HG02571 (cell line): ENCODE data around the gene UBE2I.
"Not testable (repeated sequence)": the region's sequence is repeated elsewhere in the genome, so short reads cannot be mapped to it uniquely, and the experiment has no call there.

Experiments used
- ATAC-seq: cut with Tn5 transposase; IDR thresholded peaks from one replicate; pipeline ENCODE4 v1.9.1; 2021; ENCODE audit warnings: mild to moderate bottlenecking, moderate library complexity; ENCODE audit not compliant: unreplicated experiment

UBE2I gene

GRCh38 chr16:1308977-1309885 lies at the start of gene UBE2I:
UBE2I (plus strand) TSS chr16:1309636; CDS start chr16:1314031, 4,395 bp downstream.
- ATAC-seq: peak; percentile 52

- no peak for ATAC-seq
These were observed 49.7 kb upstream of the UBE2I start for GRCh38 chr16:1259760-1260068.

- ATAC-seq: no peak
These were observed 49.2 kb upstream of the UBE2I start for GRCh38 chr16:1260101-1260680.

- no peak for ATAC-seq
These were observed 48.1 kb upstream of the UBE2I start for GRCh38 chr16:1261131-1261892.

GRCh38 chr16:1262210-1262845 lies 47.1 kb upstream of the UBE2I start:
- no peak for ATAC-seq

GRCh38 chr16:1262846-1263221 lies 46.6 kb upstream of the UBE2I start:
- no peak for ATAC-seq

GRCh38 chr16:1263591-1264344 lies 45.7 kb upstream of the UBE2I start:
- ATAC-seq: no peak

GRCh38 chr16:1264345-1265089 lies 44.9 kb upstream of the UBE2I start:
- ATAC-seq: no peak

GRCh38 chr16:1265090-1265630 lies 44.3 kb upstream of the UBE2I start:
- ATAC-seq: no peak

GRCh38 chr16:1265826-1266225 lies 43.6 kb upstream of the UBE2I start:
- ATAC-seq: no peak

GRCh38 chr16:1269418-1269817 lies 40.0 kb upstream of the UBE2I start:
- ATAC-seq: not testable (repeated sequence)

- no peak for ATAC-seq
These were observed 38.1 kb upstream of the UBE2I start for GRCh38 chr16:1271380-1271723.

GRCh38 chr16:1271724-1272413 lies 37.6 kb upstream of the UBE2I start:
- not testable (repeated sequence) for ATAC-seq

- no peak for ATAC-seq
These were observed 36.8 kb upstream of the UBE2I start for GRCh38 chr16:1272453-1273198.

- no peak for ATAC-seq
These were observed 35.6 kb upstream of the UBE2I start for GRCh38 chr16:1273816-1274215.

GRCh38 chr16:1274767-1275166 lies 34.7 kb upstream of the UBE2I start:
- ATAC-seq: no peak

- ATAC-seq: no peak
These were observed 33.5 kb upstream of the UBE2I start for GRCh38 chr16:1275791-1276579.

- ATAC-seq: no peak
These were observed 32.9 kb upstream of the UBE2I start for GRCh38 chr16:1276580-1276878.
